ENCODE results near the gene WDR19.

WDR19 gene

GRCh38 chr4:39228377-39228776 lies 46.0 kb downstream of the WDR19 start:
- H3K4me2 ChIP-seq (ENCODE audit: insufficient read depth, low read length, poor library complexity, severe bottlenecking), result no peak overlapping the region
- H3K4me1 ChIP-seq (ENCODE audit: control insufficient read depth in 2 of 2, insufficient read depth in 1 of 2, low read depth in 1 of 2, low read length in 2 of 2), result no peaks in the 10 kb centered on the region
- no peak overlapping the region for H3K4me3 ChIP-seq (ENCODE audit: low read length in 2 of 2)
- no peak overlapping the region for H2AK5ac ChIP-seq (ENCODE audit: low read depth, low read length)
- no peak overlapping the region for H2BK120ac ChIP-seq (ENCODE audit: low read depth, low read length)
- H3K79me1 ChIP-seq (ENCODE audit: low read depth, low read length), result no peaks in the 10 kb centered on the region
- no peak overlapping the region for H3K9ac ChIP-seq (ENCODE audit: low read depth, low read length, poor library complexity)
- H4K91ac ChIP-seq (ENCODE audit: low read depth, low read length, poor library complexity), result no peak overlapping the region
- no peak overlapping the region for H3K18ac ChIP-seq (ENCODE audit: low read length)
- no peak overlapping the region for H3K27ac ChIP-seq (replicated peaks; ENCODE audit: low read length)
- no CpG with 5 or more reads among the region's 4 CpGs for WGBS, 2 donors (ENCODE audit: extremely low coverage in 2 of 2, insufficient read length in 2 of 2, insufficient replicate concordance in 1 of 2)
- H2BK15ac ChIP-seq (ENCODE audit: low read length), result no peak overlapping the region
- no peak overlapping the region for H2BK5ac ChIP-seq (ENCODE audit: low read length)
- no peak overlapping the region for H3K23ac ChIP-seq (ENCODE audit: low read depth, low read length, poor library complexity)
- H3K36me3 ChIP-seq (replicated peaks in 1 of 2; ENCODE audit: control insufficient read depth in 2 of 2, insufficient read depth in 2 of 2, low read length in 2 of 2), result peaks cover 2 to 10% of the 10 kb centered on the region in 2 donors
- no peak overlapping the region for H3K14ac ChIP-seq (ENCODE audit: low read length)
- H3K4ac ChIP-seq (ENCODE audit: low read length), result no peak overlapping the region
- no peaks in the 10 kb centered on the region for H3K27me3 ChIP-seq (ENCODE audit: control insufficient read depth in 3 of 3, insufficient read depth in 3 of 3, low read depth in 1 of 3, low read length in 3 of 3)
- no peak for DNase-seq (ENCODE audit: low spot score)
- no peak overlapping the region for H2BK12ac ChIP-seq (ENCODE audit: low read length)
- no peaks in the 10 kb centered on the region for H3K9me3 ChIP-seq (replicated peaks in 1 of 2; ENCODE audit: control insufficient read depth in 2 of 2, insufficient read depth in 1 of 2, low read depth in 1 of 2, low read length in 2 of 2)
- no peak overlapping the region for H4K8ac ChIP-seq (ENCODE audit: low read depth, low read length)
- H2AFZ ChIP-seq (ENCODE audit: low read length), result no peak overlapping the region

DNA sequence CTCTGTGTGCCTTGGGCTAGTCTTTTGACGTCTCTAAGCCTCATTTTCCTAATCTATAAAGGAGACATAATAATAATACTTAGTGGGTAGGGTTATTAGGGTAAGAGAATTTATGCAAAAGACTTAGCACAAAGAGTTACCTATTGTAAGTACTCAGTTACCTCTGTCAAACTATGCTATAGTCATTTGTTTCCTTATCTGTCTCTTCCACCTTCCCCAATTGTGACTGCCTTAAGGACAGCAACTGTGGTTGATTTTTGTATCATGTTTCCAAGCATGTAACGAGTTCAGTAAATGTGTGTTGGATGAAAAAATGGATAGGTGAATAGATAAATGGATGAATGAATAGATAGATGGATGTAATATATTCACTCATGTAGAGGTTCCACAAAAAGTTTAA lies 48.1 kb downstream of the WDR19 start:
- H2BK12ac ChIP-seq (ENCODE audit: low read length), result no peak overlapping the region
- no peak overlapping the region for H3K18ac ChIP-seq (ENCODE audit: low read length)
- no peak overlapping the region for H4K8ac ChIP-seq (ENCODE audit: low read depth, low read length)
- no peak overlapping the region for H3K4me2 ChIP-seq (ENCODE audit: insufficient read depth, low read length, poor library complexity, severe bottlenecking)
- DNase-seq (ENCODE audit: low spot score), result no peak
- no peak overlapping the region for H3K4ac ChIP-seq (ENCODE audit: low read length)
- no peak overlapping the region for H3K14ac ChIP-seq (ENCODE audit: low read length)
- H4K91ac ChIP-seq (ENCODE audit: low read depth, low read length, poor library complexity), result no peak overlapping the region
- H3K27me3 ChIP-seq (ENCODE audit: control insufficient read depth in 3 of 3, insufficient read depth in 3 of 3, low read depth in 1 of 3, low read length in 3 of 3), result no peaks in the 10 kb centered on the region
- no peak overlapping the region for H3K9ac ChIP-seq (ENCODE audit: low read depth, low read length, poor library complexity)
- no peaks in the 10 kb centered on the region for H3K9me3 ChIP-seq (replicated peaks in 1 of 2; ENCODE audit: control insufficient read depth in 2 of 2, insufficient read depth in 1 of 2, low read depth in 1 of 2, low read length in 2 of 2)
- H3K23ac ChIP-seq (ENCODE audit: low read depth, low read length, poor library complexity), result no peak overlapping the region
- H3K36me3 ChIP-seq (replicated peaks in 1 of 2; ENCODE audit: control insufficient read depth in 2 of 2, insufficient read depth in 2 of 2, low read length in 2 of 2), result peaks cover 2 to 15% of the 10 kb centered on the region in 2 donors
- no peak overlapping the region for H2AK5ac ChIP-seq (ENCODE audit: low read depth, low read length)
- H2BK5ac ChIP-seq (ENCODE audit: low read length), result no peak overlapping the region
- H3K4me3 ChIP-seq (ENCODE audit: low read length in 2 of 2), result no peak overlapping the region
- no peak overlapping the region for H3K27ac ChIP-seq (replicated peaks; ENCODE audit: low read length)
- H2BK15ac ChIP-seq (ENCODE audit: low read length), result no peak overlapping the region
- no peaks in the 10 kb centered on the region for H3K79me1 ChIP-seq (ENCODE audit: low read depth, low read length)
- H2BK120ac ChIP-seq (ENCODE audit: low read depth, low read length), result no peak overlapping the region
- no peak overlapping the region for H2AFZ ChIP-seq (ENCODE audit: low read length)
- H3K4me1 ChIP-seq (ENCODE audit: control insufficient read depth in 2 of 2, insufficient read depth in 1 of 2, low read depth in 1 of 2, low read length in 2 of 2), result no peaks in the 10 kb centered on the region
- WGBS, 2 donors (ENCODE audit: extremely low coverage in 2 of 2, insufficient read length in 2 of 2, insufficient replicate concordance in 1 of 2), result no CpG with 5 or more reads among the region's 2 CpGs

GRCh38 chr4:39231660-39232059 lies 49.3 kb downstream of the WDR19 start:
- H3K9me3 ChIP-seq (replicated peaks in 1 of 2; ENCODE audit: control insufficient read depth in 2 of 2, insufficient read depth in 1 of 2, low read depth in 1 of 2, low read length in 2 of 2), result no peaks in the 10 kb centered on the region
- H2BK120ac ChIP-seq (ENCODE audit: low read depth, low read length), result no peak overlapping the region
- no peak overlapping the region for H3K9ac ChIP-seq (ENCODE audit: low read depth, low read length, poor library complexity)
- no peak overlapping the region for H3K27ac ChIP-seq (replicated peaks; ENCODE audit: low read length)
- H2BK12ac ChIP-seq (ENCODE audit: low read length), result no peak overlapping the region
- H3K4me1 ChIP-seq (ENCODE audit: control insufficient read depth in 2 of 2, insufficient read depth in 1 of 2, low read depth in 1 of 2, low read length in 2 of 2), result no peaks in the 10 kb centered on the region
- no peak overlapping the region for H2BK15ac ChIP-seq (ENCODE audit: low read length)
- H4K8ac ChIP-seq (ENCODE audit: low read depth, low read length), result no peak overlapping the region
- no peak overlapping the region for H3K23ac ChIP-seq (ENCODE audit: low read depth, low read length, poor library complexity)
- no peak overlapping the region for H2AK5ac ChIP-seq (ENCODE audit: low read depth, low read length)
- H3K79me1 ChIP-seq (ENCODE audit: low read depth, low read length), result no peaks in the 10 kb centered on the region
- H3K18ac ChIP-seq (ENCODE audit: low read length), result no peak overlapping the region
- peaks cover 2 to 27% of the 10 kb centered on the region in 2 donors for H3K36me3 ChIP-seq (replicated peaks in 1 of 2; ENCODE audit: control insufficient read depth in 2 of 2, insufficient read depth in 2 of 2, low read length in 2 of 2)
- no peak overlapping the region for H3K4me2 ChIP-seq (ENCODE audit: insufficient read depth, low read length, poor library complexity, severe bottlenecking)
- H4K91ac ChIP-seq (ENCODE audit: low read depth, low read length, poor library complexity), result no peak overlapping the region
- H3K4ac ChIP-seq (ENCODE audit: low read length), result no peak overlapping the region
- no peak for DNase-seq (ENCODE audit: low spot score)
- H3K4me3 ChIP-seq (ENCODE audit: low read length in 2 of 2), result no peak overlapping the region
- no CpG with 5 or more reads among the region's 3 CpGs for whole genome bisulfite sequencing, 2 donors (ENCODE audit: extremely low coverage in 2 of 2, insufficient read length in 2 of 2, insufficient replicate concordance in 1 of 2)
- no peak overlapping the region for H2AFZ ChIP-seq (ENCODE audit: low read length)
- H3K27me3 ChIP-seq (ENCODE audit: control insufficient read depth in 3 of 3, insufficient read depth in 3 of 3, low read depth in 1 of 3, low read length in 3 of 3), result no peaks in the 10 kb centered on the region
- H3K14ac ChIP-seq (ENCODE audit: low read length), result no peak overlapping the region
- H2BK5ac ChIP-seq (ENCODE audit: low read length), result no peak overlapping the region

GRCh38 chr4:39232100-39232499 lies 49.8 kb downstream of the WDR19 start:
- Histone ChIP-seq H2AFZ (ENCODE audit: low read length) (no peak overlapping the region), H2AK5ac (ENCODE audit: low read depth, low read length) (no peak overlapping the region), H3K23ac (ENCODE audit: low read depth, low read length, poor library complexity) (no peak overlapping the region), H3K4me1 (ENCODE audit: control insufficient read depth in 2 of 2, insufficient read depth in 1 of 2, low read depth in 1 of 2, low read length in 2 of 2) (no peaks in the 10 kb centered on the region), H3K14ac (ENCODE audit: low read length) (no peak overlapping the region), H2BK15ac (ENCODE audit: low read length) (no peak overlapping the region), H3K27ac (replicated peaks; ENCODE audit: low read length) (no peak overlapping the region), H4K91ac (ENCODE audit: low read depth, low read length, poor library complexity) (no peak overlapping the region), H3K9me3 (replicated peaks in 1 of 2; ENCODE audit: control insufficient read depth in 2 of 2, insufficient read depth in 1 of 2, low read depth in 1 of 2, low read length in 2 of 2) (no peaks in the 10 kb centered on the region), H3K4me3 (ENCODE audit: low read length in 2 of 2) (no peak overlapping the region), H3K4ac (ENCODE audit: low read length) (no peak overlapping the region), H4K8ac (ENCODE audit: low read depth, low read length) (no peak overlapping the region), H3K18ac (ENCODE audit: low read length) (no peak overlapping the region), H3K27me3 (ENCODE audit: control insufficient read depth in 3 of 3, insufficient read depth in 3 of 3, low read depth in 1 of 3, low read length in 3 of 3) (no peaks in the 10 kb centered on the region), H2BK120ac (ENCODE audit: low read depth, low read length) (no peak overlapping the region), H3K9ac (ENCODE audit: low read depth, low read length, poor library complexity) (no peak overlapping the region), H3K4me2 (ENCODE audit: insufficient read depth, low read length, poor library complexity, severe bottlenecking) (no peak overlapping the region), H3K79me1 (ENCODE audit: low read depth, low read length) (no peaks in the 10 kb centered on the region), H2BK5ac (ENCODE audit: low read length) (no peak overlapping the region), H3K36me3 (replicated peaks in 1 of 2; ENCODE audit: control insufficient read depth in 2 of 2, insufficient read depth in 2 of 2, low read length in 2 of 2) (peaks cover 2 to 30% of the 10 kb centered on the region in 2 donors), H2BK12ac (ENCODE audit: low read length) (no peak overlapping the region)
- WGBS, 2 donors (ENCODE audit: extremely low coverage in 2 of 2, insufficient read length in 2 of 2, insufficient replicate concordance in 1 of 2), result no CpG with 5 or more reads among the region's 7 CpGs
- DNase-seq (ENCODE audit: low spot score), result no peak

All from neuronal stem cell (in vitro differentiated cells).